HCT116 (cell line): Measurements from ENCODE around the gene ZYG11A. TPM values are rescaled to one million over a fixed set of nuclear protein-coding genes. Genes with fewer than 3 reads are reported as not detected.

ENCODE experiments used
- ATAC-seq: fragments of 200-7000 bp; cut with Tn5 transposase; 2 replicates; pipeline ENCODE4 v1.9.1; 2020; ENCODE audit warnings: mild to moderate bottlenecking, moderate library complexity
- BruUV-seq: library from RNA; stranded (reverse); fragments of 400-500 nt; replicated peaks from 2 replicates; lab custom pipeline; 2021; lab: Mats Ljungman, UMichigan
- CTCF ChIA-PET: fragments of 300-600 bp; sonication (Branson Sonifier 250); formaldehyde crosslinking; loops from one replicate; lab custom pipeline; 2021; ENCODE audit warnings: antibody characterized with exemption; lab: Charles Lee
- POLR2A ChIA-PET: fragments of 300-600, 350-600 bp; sonication (Branson Sonifier 250); formaldehyde crosslinking; loops from one replicate; lab custom pipeline; 2021; ENCODE audit warnings: antibody characterized with exemption; lab: Charles Lee
- RAD21 ChIA-PET, 2 experiments: fragments of 300-600 bp; sonication (Branson Sonifier 250); formaldehyde crosslinking; loops; one replicate each; lab custom pipeline; 2023; ENCODE audit warnings: low total read pairs in 2 of 2; ENCODE audit not compliant: uncharacterized antibody in 2 of 2, unreplicated experiment in 2 of 2, low non-redundant PET in 1 of 2; lab: Charles Lee
- DNase-seq: peaks from one replicate; pipeline ENCODE4 v3.0.0-alpha.2; 2010; ENCODE audit warnings: low read depth, low spot score
- H2AFZ ChIP-seq: fragments of 200-600 bp; shearing (Covaris generic), sonication (generic); 2 replicates; pipeline ENCODE4 v1.6.1; 2017; ENCODE audit warnings: low read depth, mixed run types, mixed read lengths, antibody characterized with exemption, low read length; ENCODE audit not compliant: poor library complexity, severe bottlenecking
- H3K27ac ChIP-seq: 2 replicates; pipeline ENCODE4 v1.5.1; 2012; ENCODE audit warnings: low read depth, low read length
- H3K27me3 ChIP-seq: fragments of 200-600 bp; sonication (generic); 2 replicates; pipeline ENCODE4 v1.6.1; 2016; ENCODE audit warnings: mixed run types, low read length, mixed read lengths; ENCODE audit not compliant: insufficient read depth
- H3K36me3 ChIP-seq, 2 experiments: fragments of 200-500 bp in 1 of 2; fragments of 200-600 bp in 1 of 2; sonication (Bioruptor generic) in 1 of 2; sonication (generic) in 1 of 2; 2 replicates each; pipeline versions ENCODE4 v1.5.1 to v1.6.1; 2014 to 2016; ENCODE audit warnings: low read length in 2 of 2, inconsistent platforms in 1 of 2, mixed read lengths in 1 of 2, mixed run types in 1 of 2; ENCODE audit not compliant: insufficient read depth in 2 of 2, control insufficient read depth in 1 of 2
- H3K4me1 ChIP-seq, 2 experiments: fragments of 200-600 bp in 1 of 2; sonication (generic) in 1 of 2; 2 replicates each; pipeline versions ENCODE4 v1.5.1 to v1.6.1; 2012 to 2017; ENCODE audit warnings: low read length in 2 of 2, inconsistent platforms in 1 of 2, mild to moderate bottlenecking in 1 of 2, mixed read lengths in 1 of 2, mixed run types in 1 of 2, moderate library complexity in 1 of 2; ENCODE audit not compliant: insufficient read depth in 2 of 2, control insufficient read depth in 1 of 2
- H3K4me2 ChIP-seq: fragments of 200-600 bp; sonication (generic); 2 replicates; pipeline ENCODE4 v1.6.1; 2017; ENCODE audit warnings: mixed run types, low read length, mixed read lengths
- H3K4me3 ChIP-seq, 2 experiments: fragments of 200-600 bp in 1 of 2; sonication (generic) in 1 of 2; replicated peaks in 1 of 2; 2 replicates each; pipeline ENCODE4 v1.5.1; 2011 to 2016; ENCODE audit warnings: low read length in 2 of 2, control low read depth in 1 of 2, low read depth in 1 of 2, mild to moderate bottlenecking in 1 of 2, mixed read lengths in 1 of 2, mixed run types in 1 of 2
- H3K79me2 ChIP-seq: fragments of 200-600 bp; sonication (generic); 2 replicates; pipeline ENCODE4 v1.6.1; 2017; ENCODE audit warnings: mild to moderate bottlenecking, mixed run types, low read length, moderate library complexity, mixed read lengths; ENCODE audit not compliant: insufficient read depth
- H3K9ac ChIP-seq: fragments of 200-600 bp; sonication (generic); 2 replicates; pipeline ENCODE4 v1.6.1; 2016; ENCODE audit warnings: low read length, mixed read lengths
- H3K9me2 ChIP-seq: fragments of 200-600 bp; sonication (generic), shearing (Covaris generic); 2 replicates; pipeline ENCODE4 v1.6.1; 2017; ENCODE audit warnings: mixed run types, mild to moderate bottlenecking, moderate library complexity; ENCODE audit not compliant: insufficient read depth
- H3K9me3 ChIP-seq, 2 experiments: fragments of 200-500 bp in 1 of 2; fragments of 200-600 bp in 1 of 2; sonication (Bioruptor generic) in 1 of 2; sonication (generic) in 1 of 2; 2 replicates each; pipeline ENCODE4 v1.6.1; 2014 to 2017; ENCODE audit warnings: low read length in 2 of 2, mixed read lengths in 2 of 2, inconsistent platforms in 1 of 2, low read depth in 1 of 2, mild to moderate bottlenecking in 1 of 2, mixed run types in 1 of 2, moderate library complexity in 1 of 2; ENCODE audit not compliant: control insufficient read depth in 1 of 2, insufficient read depth in 1 of 2
- H4K20me1 ChIP-seq: fragments of 200-600 bp; sonication (generic), shearing (Covaris generic); 2 replicates; pipeline ENCODE4 v1.6.1; 2017; ENCODE audit warnings: mixed run types, mild to moderate bottlenecking, moderate library complexity; ENCODE audit not compliant: insufficient read depth
- CEBPB ChIP-seq: IDR thresholded peaks from 2 replicates; pipeline ENCODE4 v1.6.1; 2012; ENCODE audit warnings: low read depth
- EGR1 ChIP-seq: IDR thresholded peaks from 2 replicates; pipeline ENCODE4 v1.6.1; 2012; ENCODE audit warnings: low read depth
- ELF1 ChIP-seq: IDR thresholded peaks from 2 replicates; pipeline ENCODE4 v1.6.1; 2012; ENCODE audit warnings: low read depth, borderline replicate concordance
- EZH2 ChIP-seq: fragments of 200-600 bp; sonication (generic); IDR thresholded peaks from 2 replicates; pipeline ENCODE4 v1.6.1; 2017; ENCODE audit warnings: antibody characterized with exemption, mixed run types
- EZH2phosphoT487 ChIP-seq: fragments of 200-600 bp; IDR thresholded peaks from 2 replicates; pipeline ENCODE4 v1.6.1; 2018; ENCODE audit warnings: antibody characterized with exemption, borderline replicate concordance
- FOSL1 ChIP-seq: IDR thresholded peaks from 2 replicates; pipeline ENCODE4 v1.6.1; 2012; ENCODE audit warnings: low read depth
- JUND ChIP-seq: IDR thresholded peaks from 2 replicates; pipeline ENCODE4 v1.6.1; 2012
- MAX ChIP-seq: IDR thresholded peaks from 2 replicates; pipeline ENCODE4 v1.6.1; 2012
- RAD21 ChIP-seq: IDR thresholded peaks from 2 replicates; pipeline ENCODE4 v1.6.1; 2012; ENCODE audit warnings: low read depth, mild to moderate bottlenecking
- REST ChIP-seq: IDR thresholded peaks from 2 replicates; pipeline ENCODE4 v1.6.1; 2012; ENCODE audit warnings: low read depth
- SIN3A ChIP-seq: IDR thresholded peaks from 2 replicates; pipeline ENCODE4 v1.6.1; 2012; ENCODE audit warnings: low read depth
- SRF ChIP-seq: IDR thresholded peaks from 2 replicates; pipeline ENCODE4 v1.6.1; 2012; ENCODE audit warnings: low read depth
- TCF7L2 ChIP-seq: IDR thresholded peaks from 2 replicates; pipeline ENCODE4 v1.7.0; 2011; ENCODE audit warnings: borderline replicate concordance, inconsistent platforms; ENCODE audit not compliant: insufficient read depth, insufficient read length; ENCODE audit errors: extremely low read depth
- YY1 ChIP-seq: IDR thresholded peaks from 2 replicates; pipeline ENCODE4 v1.6.1; 2011; ENCODE audit warnings: low read length, low read depth, moderate library complexity, mild to moderate bottlenecking; ENCODE audit not compliant: insufficient replicate concordance; ENCODE audit errors: extremely low read depth
- ZFX ChIP-seq: fragments of 450-650 bp; IDR thresholded peaks from 2 replicates; pipeline ENCODE4 v1.6.1; 2017
- intact Hi-C: fragments of 100-400 bp; cut with micrococcal nuclease; formaldehyde crosslinking; loops from 2 replicates; pipeline ENCODE4 v1.10.0; 2022
- total RNA-seq: library from RNA; stranded (reverse); gene quantifications from one replicate; pipeline ENCODE4 v1.2.1, GENCODE V29; 2021; ENCODE audit not compliant: unreplicated experiment

Gene ZYG11A
- total RNA-seq, 1 experiment from 2014 or later, result 0.05 TPM

GRCh38 chr1:52915211-52915854 lies 72.8 kb downstream of the ZYG11A start (continued):
- TF ChIP-seq MAX (no peak), EZH2phosphoT487 (no peak), YY1 (no peak), SRF (no peak), ELF1 (no peak), CEBPB (no peak), TCF7L2 (no peak), ZFX (no peak), SIN3A (no peak)

- no peaks in the 10 kb centered on the region for H3K27me3 ChIP-seq
- TF ChIP-seq JUND (no peak), CEBPB (no peak), RAD21 (no peak), EGR1 (no peak), TCF7L2 (no peak), YY1 (no peak), REST (no peak), EZH2 (no peak), FOSL1 (no peak)
- intact Hi-C loops, result no loop called here
- H2AFZ ChIP-seq, result no peak overlapping the region
- RAD21 ChIA-PET, result no interaction called here
- no peak for ATAC-seq
- peaks cover 0 to 10% of the 10 kb centered on the region in 2 experiments; a peak in 1 of 4 replicates for H3K4me1 ChIP-seq
- BruUV-seq, result no TSS peak
- H3K9me3 ChIP-seq, result no peaks in the 10 kb centered on the region
- H3K9ac ChIP-seq, result no peak overlapping the region
- no peaks in the 10 kb centered on the region for H3K36me3 ChIP-seq
- no peak overlapping the region for H3K4me2 ChIP-seq
- CTCF ChIA-PET, result no interaction called here
- H3K4me3 ChIP-seq, result no peak overlapping the region
- H3K9me2 ChIP-seq, result no peaks in the 10 kb centered on the region
- H3K79me2 ChIP-seq, result no peaks in the 10 kb centered on the region
- no peak for DNase-seq
- no peaks in the 10 kb centered on the region for H4K20me1 ChIP-seq
- no peak overlapping the region for H3K27ac ChIP-seq
- POLR2A ChIA-PET, result no interaction called here
Observed at GRCh38 chr1:52915855-52916220, 73.3 kb downstream of the ZYG11A start.
